Measurements from ENCODE around the gene GLI3. TPM values are rescaled to one million over a fixed set of nuclear protein-coding genes. Genes with fewer than 3 reads are reported as not detected.
A peak's percentile ranks its signal among the peaks of the same experiment; 100 is the strongest.

The GLI3 gene
- total RNA-seq, 1 experiment from 2014 or later = 46.2 TPM

DNA sequence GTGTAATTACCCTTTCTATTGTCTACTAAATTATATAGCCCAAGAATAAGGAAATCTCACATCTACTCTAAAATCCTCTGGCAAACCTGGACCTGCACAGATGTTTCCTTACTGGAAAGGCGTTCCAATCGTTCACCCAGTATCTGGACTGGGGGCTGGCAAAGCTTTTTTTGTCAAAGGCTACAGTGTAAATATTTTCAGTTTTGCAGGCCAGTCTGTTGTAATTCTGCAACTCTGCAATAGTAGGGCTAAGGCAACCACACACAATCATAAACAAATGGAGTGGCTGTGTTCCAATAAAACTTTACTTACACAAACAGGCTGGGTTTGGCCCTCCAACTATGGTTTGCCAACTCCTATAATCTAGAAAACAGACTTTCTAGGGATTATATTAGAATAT lies 56.2 kb downstream of the GLI3 start:
- peaks cover 25% of the 10 kb centered on the region for H3K36me3 Mint-ChIP-seq
- ATAC-seq = no peak
- H3K27me3 Mint-ChIP-seq (ENCODE audit: low read depth) = no peaks in the 10 kb centered on the region
- CTCF ChIA-PET = no interaction called here
- peaks cover 30% of the 10 kb centered on the region for H3K4me1 Mint-ChIP-seq
- no peak overlapping the region for H3K4me3 Mint-ChIP-seq
- no peak overlapping the region for H3K27ac Mint-ChIP-seq
- TF ChIP-seq, protein P1, sequence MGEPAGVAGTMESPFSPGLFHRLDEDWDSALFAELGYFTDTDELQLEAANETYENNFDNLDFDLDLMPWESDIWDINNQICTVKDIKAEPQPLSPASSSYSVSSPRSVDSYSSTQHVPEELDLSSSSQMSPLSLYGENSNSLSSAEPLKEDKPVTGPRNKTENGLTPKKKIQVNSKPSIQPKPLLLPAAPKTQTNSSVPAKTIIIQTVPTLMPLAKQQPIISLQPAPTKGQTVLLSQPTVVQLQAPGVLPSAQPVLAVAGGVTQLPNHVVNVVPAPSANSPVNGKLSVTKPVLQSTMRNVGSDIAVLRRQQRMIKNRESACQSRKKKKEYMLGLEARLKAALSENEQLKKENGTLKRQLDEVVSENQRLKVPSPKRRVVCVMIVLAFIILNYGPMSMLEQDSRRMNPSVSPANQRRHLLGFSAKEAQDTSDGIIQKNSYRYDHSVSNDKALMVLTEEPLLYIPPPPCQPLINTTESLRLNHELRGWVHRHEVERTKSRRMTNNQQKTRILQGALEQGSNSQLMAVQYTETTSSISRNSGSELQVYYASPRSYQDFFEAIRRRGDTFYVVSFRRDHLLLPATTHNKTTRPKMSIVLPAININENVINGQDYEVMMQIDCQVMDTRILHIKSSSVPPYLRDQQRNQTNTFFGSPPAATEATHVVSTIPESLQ (CRISPR knock-in tag; IDR thresholded peaks at IDR 0.05) = no peak
- no peak for TF ChIP-seq TEAD4 (CRISPR knock-in tag; IDR thresholded peaks at IDR 0.05)
- TF ChIP-seq FOXP1 (CRISPR knock-in tag; IDR thresholded peaks at IDR 0.05; ENCODE audit: borderline replicate concordance) = no peak
- no peak for TF ChIP-seq SMAD3 (CRISPR knock-in tag; IDR thresholded peaks at IDR 0.05; ENCODE audit: borderline replicate concordance)
- TF ChIP-seq, protein P2, sequence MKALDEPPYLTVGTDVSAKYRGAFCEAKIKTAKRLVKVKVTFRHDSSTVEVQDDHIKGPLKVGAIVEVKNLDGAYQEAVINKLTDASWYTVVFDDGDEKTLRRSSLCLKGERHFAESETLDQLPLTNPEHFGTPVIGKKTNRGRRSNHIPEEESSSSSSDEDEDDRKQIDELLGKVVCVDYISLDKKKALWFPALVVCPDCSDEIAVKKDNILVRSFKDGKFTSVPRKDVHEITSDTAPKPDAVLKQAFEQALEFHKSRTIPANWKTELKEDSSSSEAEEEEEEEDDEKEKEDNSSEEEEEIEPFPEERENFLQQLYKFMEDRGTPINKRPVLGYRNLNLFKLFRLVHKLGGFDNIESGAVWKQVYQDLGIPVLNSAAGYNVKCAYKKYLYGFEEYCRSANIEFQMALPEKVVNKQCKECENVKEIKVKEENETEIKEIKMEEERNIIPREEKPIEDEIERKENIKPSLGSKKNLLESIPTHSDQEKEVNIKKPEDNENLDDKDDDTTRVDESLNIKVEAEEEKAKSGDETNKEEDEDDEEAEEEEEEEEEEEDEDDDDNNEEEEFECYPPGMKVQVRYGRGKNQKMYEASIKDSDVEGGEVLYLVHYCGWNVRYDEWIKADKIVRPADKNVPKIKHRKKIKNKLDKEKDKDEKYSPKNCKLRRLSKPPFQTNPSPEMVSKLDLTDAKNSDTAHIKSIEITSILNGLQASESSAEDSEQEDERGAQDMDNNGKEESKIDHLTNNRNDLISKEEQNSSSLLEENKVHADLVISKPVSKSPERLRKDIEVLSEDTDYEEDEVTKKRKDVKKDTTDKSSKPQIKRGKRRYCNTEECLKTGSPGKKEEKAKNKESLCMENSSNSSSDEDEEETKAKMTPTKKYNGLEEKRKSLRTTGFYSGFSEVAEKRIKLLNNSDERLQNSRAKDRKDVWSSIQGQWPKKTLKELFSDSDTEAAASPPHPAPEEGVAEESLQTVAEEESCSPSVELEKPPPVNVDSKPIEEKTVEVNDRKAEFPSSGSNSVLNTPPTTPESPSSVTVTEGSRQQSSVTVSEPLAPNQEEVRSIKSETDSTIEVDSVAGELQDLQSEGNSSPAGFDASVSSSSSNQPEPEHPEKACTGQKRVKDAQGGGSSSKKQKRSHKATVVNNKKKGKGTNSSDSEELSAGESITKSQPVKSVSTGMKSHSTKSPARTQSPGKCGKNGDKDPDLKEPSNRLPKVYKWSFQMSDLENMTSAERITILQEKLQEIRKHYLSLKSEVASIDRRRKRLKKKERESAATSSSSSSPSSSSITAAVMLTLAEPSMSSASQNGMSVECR (CRISPR knock-in tag; IDR thresholded peaks at IDR 0.05; ENCODE audit: borderline replicate concordance) = no peak
- H3K9me3 Mint-ChIP-seq = no peaks in the 10 kb centered on the region
- no peak for DNase-seq (ENCODE audit: low spot score)
- POLR2A ChIA-PET = no interaction called here

DNA sequence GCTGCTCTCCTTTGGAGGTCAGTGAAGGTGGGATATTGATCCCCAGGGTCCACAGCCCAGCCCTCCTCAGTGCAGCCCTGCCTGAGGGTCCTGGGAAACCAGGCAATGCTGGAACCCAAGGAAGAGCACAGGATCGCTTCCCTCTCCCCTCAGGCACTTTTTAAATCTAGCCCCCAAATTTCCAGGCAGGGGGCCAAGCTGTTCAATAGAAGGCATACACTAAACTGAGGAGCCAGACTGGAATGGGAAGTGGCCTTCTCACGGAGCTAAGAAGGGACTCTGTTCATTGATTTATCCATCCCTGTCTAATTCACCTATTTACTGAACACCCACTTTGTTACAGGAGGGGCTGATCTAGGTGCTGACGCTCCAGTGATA lies 60.3 kb downstream of the GLI3 start:
- H3K36me3 Mint-ChIP-seq = peaks cover 25% of the 10 kb centered on the region
- H3K27ac Mint-ChIP-seq = peak overlapping the region; percentile 27; the same call in 1 of the 2 replicates

More for the DNA sequence above, 60.3 kb downstream of the GLI3 start:
- no peak overlapping the region for H3K4me3 Mint-ChIP-seq
- H3K27me3 Mint-ChIP-seq (ENCODE audit: low read depth) = no peaks in the 10 kb centered on the region
- H3K9me3 Mint-ChIP-seq = no peaks in the 10 kb centered on the region
- ATAC-seq (no peak), DNase-seq (ENCODE audit: low spot score) (no peak)
- ChIA-PET CTCF (interaction anchor here (0.8 to 3.1 kb wide), 2 partner anchors 10 to 52 kb away, joined by 3 to 15 read pairs; no protein-coding TSS in a partner anchor), POLR2A (no interaction called here)
- no peak for TF ChIP-seq ZNF219 (CRISPR knock-in tag; IDR thresholded peaks at IDR 0.05; ENCODE audit: borderline replicate concordance)
- TF ChIP-seq, protein P3, sequence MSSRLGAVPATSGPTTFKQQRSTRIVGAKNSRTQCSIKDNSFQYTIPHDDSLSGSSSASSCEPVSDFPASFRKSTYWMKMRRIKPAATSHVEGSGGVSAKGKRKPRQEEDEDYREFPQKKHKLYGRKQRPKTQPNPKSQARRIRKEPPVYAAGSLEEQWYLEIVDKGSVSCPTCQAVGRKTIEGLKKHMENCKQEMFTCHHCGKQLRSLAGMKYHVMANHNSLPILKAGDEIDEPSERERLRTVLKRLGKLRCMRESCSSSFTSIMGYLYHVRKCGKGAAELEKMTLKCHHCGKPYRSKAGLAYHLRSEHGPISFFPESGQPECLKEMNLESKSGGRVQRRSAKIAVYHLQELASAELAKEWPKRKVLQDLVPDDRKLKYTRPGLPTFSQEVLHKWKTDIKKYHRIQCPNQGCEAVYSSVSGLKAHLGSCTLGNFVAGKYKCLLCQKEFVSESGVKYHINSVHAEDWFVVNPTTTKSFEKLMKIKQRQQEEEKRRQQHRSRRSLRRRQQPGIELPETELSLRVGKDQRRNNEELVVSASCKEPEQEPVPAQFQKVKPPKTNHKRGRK (CRISPR knock-in tag; IDR thresholded peaks at IDR 0.05; ENCODE audit: borderline replicate concordance) = no peak
- TF ChIP-seq, protein P4, sequence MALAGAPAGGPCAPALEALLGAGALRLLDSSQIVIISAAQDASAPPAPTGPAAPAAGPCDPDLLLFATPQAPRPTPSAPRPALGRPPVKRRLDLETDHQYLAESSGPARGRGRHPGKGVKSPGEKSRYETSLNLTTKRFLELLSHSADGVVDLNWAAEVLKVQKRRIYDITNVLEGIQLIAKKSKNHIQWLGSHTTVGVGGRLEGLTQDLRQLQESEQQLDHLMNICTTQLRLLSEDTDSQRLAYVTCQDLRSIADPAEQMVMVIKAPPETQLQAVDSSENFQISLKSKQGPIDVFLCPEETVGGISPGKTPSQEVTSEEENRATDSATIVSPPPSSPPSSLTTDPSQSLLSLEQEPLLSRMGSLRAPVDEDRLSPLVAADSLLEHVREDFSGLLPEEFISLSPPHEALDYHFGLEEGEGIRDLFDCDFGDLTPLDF (CRISPR knock-in tag; IDR thresholded peaks at IDR 0.05) = no peak
- TF ChIP-seq, protein P5, sequence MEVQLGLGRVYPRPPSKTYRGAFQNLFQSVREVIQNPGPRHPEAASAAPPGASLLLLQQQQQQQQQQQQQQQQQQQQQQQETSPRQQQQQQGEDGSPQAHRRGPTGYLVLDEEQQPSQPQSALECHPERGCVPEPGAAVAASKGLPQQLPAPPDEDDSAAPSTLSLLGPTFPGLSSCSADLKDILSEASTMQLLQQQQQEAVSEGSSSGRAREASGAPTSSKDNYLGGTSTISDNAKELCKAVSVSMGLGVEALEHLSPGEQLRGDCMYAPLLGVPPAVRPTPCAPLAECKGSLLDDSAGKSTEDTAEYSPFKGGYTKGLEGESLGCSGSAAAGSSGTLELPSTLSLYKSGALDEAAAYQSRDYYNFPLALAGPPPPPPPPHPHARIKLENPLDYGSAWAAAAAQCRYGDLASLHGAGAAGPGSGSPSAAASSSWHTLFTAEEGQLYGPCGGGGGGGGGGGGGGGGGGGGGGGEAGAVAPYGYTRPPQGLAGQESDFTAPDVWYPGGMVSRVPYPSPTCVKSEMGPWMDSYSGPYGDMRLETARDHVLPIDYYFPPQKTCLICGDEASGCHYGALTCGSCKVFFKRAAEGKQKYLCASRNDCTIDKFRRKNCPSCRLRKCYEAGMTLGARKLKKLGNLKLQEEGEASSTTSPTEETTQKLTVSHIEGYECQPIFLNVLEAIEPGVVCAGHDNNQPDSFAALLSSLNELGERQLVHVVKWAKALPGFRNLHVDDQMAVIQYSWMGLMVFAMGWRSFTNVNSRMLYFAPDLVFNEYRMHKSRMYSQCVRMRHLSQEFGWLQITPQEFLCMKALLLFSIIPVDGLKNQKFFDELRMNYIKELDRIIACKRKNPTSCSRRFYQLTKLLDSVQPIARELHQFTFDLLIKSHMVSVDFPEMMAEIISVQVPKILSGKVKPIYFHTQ (CRISPR knock-in tag; IDR thresholded peaks at IDR 0.05) = no peak
- TF ChIP-seq FOXK1 (CRISPR knock-in tag; IDR thresholded peaks at IDR 0.05) = no peak
- no peak for TF ChIP-seq TCF7 (CRISPR knock-in tag; IDR thresholded peaks at IDR 0.05; ENCODE audit: low read depth)
- TF ChIP-seq HMGA2 (CRISPR knock-in tag; IDR thresholded peaks at IDR 0.05) = no peak
- TF ChIP-seq, protein P6, sequence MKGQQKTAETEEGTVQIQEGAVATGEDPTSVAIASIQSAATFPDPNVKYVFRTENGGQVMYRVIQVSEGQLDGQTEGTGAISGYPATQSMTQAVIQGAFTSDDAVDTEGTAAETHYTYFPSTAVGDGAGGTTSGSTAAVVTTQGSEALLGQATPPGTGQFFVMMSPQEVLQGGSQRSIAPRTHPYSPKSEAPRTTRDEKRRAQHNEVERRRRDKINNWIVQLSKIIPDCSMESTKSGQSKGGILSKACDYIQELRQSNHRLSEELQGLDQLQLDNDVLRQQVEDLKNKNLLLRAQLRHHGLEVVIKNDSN (CRISPR knock-in tag; IDR thresholded peaks at IDR 0.05) = no peak
- TF ChIP-seq EMX1 (CRISPR knock-in tag; IDR thresholded peaks at IDR 0.05) = no peak
- TF ChIP-seq, protein P7, sequence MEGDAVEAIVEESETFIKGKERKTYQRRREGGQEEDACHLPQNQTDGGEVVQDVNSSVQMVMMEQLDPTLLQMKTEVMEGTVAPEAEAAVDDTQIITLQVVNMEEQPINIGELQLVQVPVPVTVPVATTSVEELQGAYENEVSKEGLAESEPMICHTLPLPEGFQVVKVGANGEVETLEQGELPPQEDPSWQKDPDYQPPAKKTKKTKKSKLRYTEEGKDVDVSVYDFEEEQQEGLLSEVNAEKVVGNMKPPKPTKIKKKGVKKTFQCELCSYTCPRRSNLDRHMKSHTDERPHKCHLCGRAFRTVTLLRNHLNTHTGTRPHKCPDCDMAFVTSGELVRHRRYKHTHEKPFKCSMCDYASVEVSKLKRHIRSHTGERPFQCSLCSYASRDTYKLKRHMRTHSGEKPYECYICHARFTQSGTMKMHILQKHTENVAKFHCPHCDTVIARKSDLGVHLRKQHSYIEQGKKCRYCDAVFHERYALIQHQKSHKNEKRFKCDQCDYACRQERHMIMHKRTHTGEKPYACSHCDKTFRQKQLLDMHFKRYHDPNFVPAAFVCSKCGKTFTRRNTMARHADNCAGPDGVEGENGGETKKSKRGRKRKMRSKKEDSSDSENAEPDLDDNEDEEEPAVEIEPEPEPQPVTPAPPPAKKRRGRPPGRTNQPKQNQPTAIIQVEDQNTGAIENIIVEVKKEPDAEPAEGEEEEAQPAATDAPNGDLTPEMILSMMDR (IDR thresholded peaks at IDR 0.05) = no peak
- no peak for TF ChIP-seq TEAD1 (CRISPR knock-in tag; IDR thresholded peaks at IDR 0.05)
- no peak for TF ChIP-seq OVOL2 (CRISPR knock-in tag; IDR thresholded peaks at IDR 0.05; ENCODE audit: borderline replicate concordance)
- TF ChIP-seq SMAD4 (CRISPR knock-in tag; IDR thresholded peaks at IDR 0.05) = no peak
- peaks cover 24% of the 10 kb centered on the region for H3K4me1 Mint-ChIP-seq

Data from WTC11 (cell line).